ENCODE measurements around the gene SLF2.
"Not testable (repeated sequence)": the region's sequence is repeated elsewhere in the genome, so short reads cannot be mapped to it uniquely, and the experiment has no call there.

The SLF2 gene

DNA sequence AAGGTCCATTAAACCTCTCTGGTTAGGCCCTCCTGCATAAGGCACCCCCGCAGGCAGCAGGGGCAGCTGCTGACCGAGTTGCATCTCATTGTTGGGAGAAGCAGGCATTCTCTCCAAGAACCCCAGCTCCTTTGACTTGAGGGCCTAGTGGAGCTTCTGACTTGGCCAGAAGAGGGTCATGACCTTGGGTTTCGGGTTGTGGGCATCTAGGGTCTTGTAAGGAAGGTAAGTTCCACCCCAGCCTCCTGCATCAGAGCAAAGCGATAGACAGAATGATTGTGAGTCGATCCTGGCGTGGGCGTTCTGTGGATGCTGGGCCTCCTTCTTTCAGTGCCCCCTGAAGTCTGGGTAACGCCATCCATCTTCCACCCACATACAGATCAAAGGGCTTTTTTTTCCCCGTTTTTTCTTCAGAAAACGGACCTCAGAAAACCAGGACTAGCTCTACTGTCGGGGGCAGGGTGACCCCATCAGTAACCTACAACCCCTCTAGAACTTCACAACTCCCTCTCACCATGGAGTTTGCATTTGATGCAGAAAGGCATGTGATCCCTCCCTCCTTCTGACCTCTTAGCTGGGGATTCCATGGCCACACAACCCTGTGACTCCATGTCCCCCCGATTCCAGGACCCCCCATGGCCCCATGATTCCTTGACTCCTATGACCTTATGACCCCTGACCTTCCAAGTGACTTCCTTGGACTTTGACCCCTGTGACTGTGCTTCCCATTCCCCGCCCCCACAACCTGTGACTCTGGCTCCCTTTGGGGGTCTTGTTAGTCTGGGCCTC, 59.5 kb downstream of the SLF2 start:
- DNase-seq (ENCODE audit: low spot score): no peak
- TF ChIP-seq, protein P1, sequence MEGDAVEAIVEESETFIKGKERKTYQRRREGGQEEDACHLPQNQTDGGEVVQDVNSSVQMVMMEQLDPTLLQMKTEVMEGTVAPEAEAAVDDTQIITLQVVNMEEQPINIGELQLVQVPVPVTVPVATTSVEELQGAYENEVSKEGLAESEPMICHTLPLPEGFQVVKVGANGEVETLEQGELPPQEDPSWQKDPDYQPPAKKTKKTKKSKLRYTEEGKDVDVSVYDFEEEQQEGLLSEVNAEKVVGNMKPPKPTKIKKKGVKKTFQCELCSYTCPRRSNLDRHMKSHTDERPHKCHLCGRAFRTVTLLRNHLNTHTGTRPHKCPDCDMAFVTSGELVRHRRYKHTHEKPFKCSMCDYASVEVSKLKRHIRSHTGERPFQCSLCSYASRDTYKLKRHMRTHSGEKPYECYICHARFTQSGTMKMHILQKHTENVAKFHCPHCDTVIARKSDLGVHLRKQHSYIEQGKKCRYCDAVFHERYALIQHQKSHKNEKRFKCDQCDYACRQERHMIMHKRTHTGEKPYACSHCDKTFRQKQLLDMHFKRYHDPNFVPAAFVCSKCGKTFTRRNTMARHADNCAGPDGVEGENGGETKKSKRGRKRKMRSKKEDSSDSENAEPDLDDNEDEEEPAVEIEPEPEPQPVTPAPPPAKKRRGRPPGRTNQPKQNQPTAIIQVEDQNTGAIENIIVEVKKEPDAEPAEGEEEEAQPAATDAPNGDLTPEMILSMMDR (conservative IDR thresholded peaks at IDR 0.05; ENCODE audit: low read depth): no peak
- POLR2A ChIA-PET (ENCODE audit: low non-redundant PET): no interaction called here
- H3K27ac ChIP-seq: no peak overlapping the region; the same call in 1 of the 2 replicates
- CTCF ChIA-PET: interaction anchor here (0.6 to 1.4 kb wide), 2 partner anchors 26 to 46 kb away, joined by 3 to 5 read pairs; no protein-coding TSS in a partner anchor

DNA sequence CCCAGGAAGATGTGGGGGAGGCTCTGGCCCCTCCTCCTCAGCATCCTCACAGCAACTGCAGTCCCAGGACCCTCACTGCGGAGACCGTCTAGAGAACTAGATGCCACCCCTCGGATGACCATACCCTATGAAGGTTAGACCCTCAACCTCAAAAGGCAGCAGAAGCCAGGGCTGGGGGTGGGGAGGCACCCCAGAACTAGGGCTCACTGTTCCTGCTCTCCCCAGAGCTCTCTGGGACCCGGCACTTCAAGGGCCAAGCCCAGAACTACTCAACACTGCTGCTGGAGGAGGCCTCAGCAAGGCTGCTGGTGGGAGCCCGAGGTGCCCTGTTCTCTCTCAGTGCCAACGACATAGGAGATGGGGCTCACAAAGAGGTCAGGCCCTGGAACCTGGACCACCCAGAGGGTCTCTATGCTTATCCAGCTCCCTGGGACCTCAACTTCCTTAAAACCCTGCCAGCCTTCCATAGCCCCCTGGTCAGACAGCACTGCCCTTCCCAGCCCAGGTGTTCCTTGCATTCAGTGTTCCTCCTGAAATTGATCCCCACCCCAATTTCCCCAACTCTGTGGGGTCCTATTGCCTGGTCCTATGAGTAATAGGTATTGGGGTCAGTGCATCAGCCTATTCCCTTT, 60.3 kb downstream of the SLF2 start:
- DNase-seq (ENCODE audit: low spot score): no peak
- H3K27ac ChIP-seq: no peak overlapping the region
- TF ChIP-seq, protein P1 (conservative IDR thresholded peaks at IDR 0.05; ENCODE audit: low read depth): no peak
- POLR2A ChIA-PET (ENCODE audit: low non-redundant PET): interaction anchor here (0.7 kb wide), 1 partner anchor 693 kb away, joined by 3 read pairs; no protein-coding TSS in a partner anchor
- CTCF ChIA-PET: interaction anchor here (0.5 to 1.2 kb wide), 2 partner anchors 9 to 1563 kb away, joined by 4 read pairs; no protein-coding TSS in a partner anchor

DNA sequence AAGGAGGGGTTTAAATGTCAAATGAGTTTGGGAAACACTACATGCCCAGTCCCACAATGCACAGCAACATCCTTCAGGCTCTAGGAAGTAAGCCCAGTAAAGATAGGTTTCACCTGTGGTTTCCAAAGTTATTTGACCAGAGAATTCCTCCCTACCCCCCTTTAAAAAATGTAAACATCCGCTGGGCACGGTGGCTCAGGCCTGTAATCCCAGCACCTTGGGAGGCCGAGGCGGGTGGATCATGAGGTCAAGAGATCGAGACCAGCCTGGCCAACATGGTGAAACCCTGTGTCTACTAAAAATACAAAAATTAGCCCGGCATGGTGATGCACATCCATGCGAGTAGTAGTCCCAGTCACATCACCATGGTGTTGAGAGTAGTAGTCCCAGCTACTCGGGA, 62.6 kb downstream of the SLF2 start:
- POLR2A ChIA-PET (ENCODE audit: low non-redundant PET): not testable (repeated sequence)

DNA sequence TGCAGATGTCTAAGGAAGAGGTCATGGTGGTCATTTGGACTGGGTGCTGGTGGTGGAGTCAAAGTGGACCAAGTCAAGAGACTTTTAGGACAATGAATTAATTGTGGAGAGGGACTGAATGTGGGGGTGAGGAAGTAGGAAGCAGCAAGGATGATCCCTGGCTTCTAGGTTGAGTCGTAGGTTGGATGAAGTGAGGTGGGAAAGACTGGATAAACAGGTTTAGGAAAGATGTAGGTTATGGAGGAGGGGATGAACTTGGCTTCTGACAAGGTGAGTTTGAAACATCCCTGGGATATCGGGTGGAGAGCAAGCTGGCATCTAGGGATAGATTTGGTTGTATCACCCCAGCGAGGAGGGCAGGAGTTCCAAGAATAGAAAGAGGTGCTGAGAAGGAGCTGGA, 64.1 kb downstream of the SLF2 start:
- CTCF ChIA-PET: interaction anchor here (1.0 kb wide), 1 partner anchor 37 kb away, joined by 4 read pairs; no protein-coding TSS in a partner anchor
- TF ChIP-seq, protein P1 (conservative IDR thresholded peaks at IDR 0.05; ENCODE audit: low read depth): no peak
- POLR2A ChIA-PET (ENCODE audit: low non-redundant PET): interaction anchor here (0.5 kb wide), 1 partner anchor 22 kb away, joined by 3 read pairs; the partner anchor contains the start of gene LZTS2

More for the DNA sequence above, 62.6 kb downstream of the SLF2 start:
- CTCF ChIA-PET; DNase-seq (ENCODE audit: low spot score); H3K27ac ChIP-seq: not testable (repeated sequence)

DNA sequence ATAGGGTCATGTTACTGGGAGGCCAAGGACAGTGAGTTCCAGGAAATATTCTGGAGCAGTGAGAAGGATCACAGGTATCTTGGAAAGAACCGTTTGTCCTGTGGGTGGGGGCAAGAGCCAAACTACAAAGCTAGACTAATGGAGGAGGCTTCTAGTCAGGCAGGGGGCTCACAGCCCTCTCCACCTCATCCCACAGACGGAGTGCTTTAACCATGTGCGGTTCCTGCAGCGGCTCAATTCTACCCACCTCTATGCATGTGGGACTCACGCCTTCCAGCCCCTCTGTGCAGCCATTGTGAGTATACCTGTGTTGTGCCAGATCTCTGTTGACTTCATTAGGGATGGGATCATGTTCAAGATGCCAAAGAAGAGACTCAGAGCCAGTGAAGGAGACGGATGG, 64.7 kb downstream of the SLF2 start:
- POLR2A ChIA-PET (ENCODE audit: low non-redundant PET): no interaction called here
- TF ChIP-seq, protein P1 (conservative IDR thresholded peaks at IDR 0.05; ENCODE audit: low read depth): no peak

More for the DNA sequence above, 64.1 kb downstream of the SLF2 start:
- no peak overlapping the region for H3K27ac ChIP-seq
- no peak for DNase-seq (ENCODE audit: low spot score)

DNA sequence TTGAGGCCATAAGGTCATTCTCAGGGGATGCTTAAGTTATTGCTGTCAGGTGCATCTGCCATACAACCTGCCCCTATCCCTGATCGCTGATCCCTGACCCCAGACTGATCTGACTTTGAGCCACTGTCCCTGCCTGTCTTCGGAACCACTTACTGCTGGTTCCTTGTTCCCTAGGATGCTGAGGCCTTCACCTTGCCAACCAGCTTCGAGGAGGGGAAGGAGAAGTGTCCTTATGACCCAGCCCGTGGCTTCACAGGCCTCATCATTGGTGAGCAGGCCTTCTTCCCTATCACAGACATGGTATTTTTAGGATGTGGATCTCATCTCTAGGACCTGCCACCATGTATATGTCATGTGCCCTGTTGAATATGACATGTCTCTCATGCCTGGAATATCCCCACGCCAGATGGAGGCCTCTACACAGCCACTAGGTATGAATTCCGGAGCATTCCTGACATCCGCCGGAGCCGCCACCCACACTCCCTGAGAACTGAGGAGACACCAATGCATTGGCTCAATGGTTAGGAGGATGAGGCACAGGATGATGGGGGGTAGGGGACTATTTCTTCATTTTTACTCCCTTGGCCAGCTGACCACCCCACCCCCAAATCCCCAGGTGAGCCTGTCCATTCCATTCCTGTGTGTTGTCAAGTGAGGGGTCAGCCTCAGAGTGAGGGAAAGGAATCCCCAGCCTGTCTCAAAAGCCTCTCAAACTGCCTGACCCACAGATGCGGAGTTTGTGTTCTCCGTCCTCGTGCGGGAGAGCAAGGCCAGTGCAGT, 65.5 kb downstream of the SLF2 start:
- ChIA-PET POLR2A (ENCODE audit: low non-redundant PET) (no interaction called here), CTCF (no interaction called here)
- TF ChIP-seq, protein P1 (conservative IDR thresholded peaks at IDR 0.05; ENCODE audit: low read depth): no peak
- DNase-seq (ENCODE audit: low spot score): no peak
- no peak overlapping the region for H3K27ac ChIP-seq

More for the DNA sequence above, 64.7 kb downstream of the SLF2 start:
- DNase-seq (ENCODE audit: low spot score): no peak
- CTCF ChIA-PET: no interaction called here
- no peak overlapping the region for H3K27ac ChIP-seq
